ENCODE measurements around the gene TNRC6C. TPM values are rescaled to one million over a fixed set of nuclear protein-coding genes. Genes with fewer than 3 reads are reported as not detected.

TNRC6C gene
- total RNA-seq, 1 experiment from 2014 or later: 16.4 TPM

- DNase-seq (ENCODE audit: unreplicated experiment): no peak
- no peak for TF ChIP-seq CTCF (IDR thresholded peaks at IDR 0.05; ENCODE audit: unreplicated experiment)
- no TSS peak for BruUV-seq (replicated peaks)
- intact Hi-C loops (cut with micrococcal nuclease): loop anchor here (1.0 to 10.0 kb wide), 5 partner anchors 100 to 680 kb away; no protein-coding TSS in a partner anchor
- Mint-ChIP-seq H3K27ac (ENCODE audit: low read depth, unreplicated experiment) (no peak overlapping the region), H3K27me3 (ENCODE audit: insufficient read depth, unreplicated experiment) (no peaks in the 10 kb centered on the region), H3K4me3 (ENCODE audit: unreplicated experiment) (no peak overlapping the region), H3K36me3 (ENCODE audit: insufficient read depth, unreplicated experiment) (no peaks in the 10 kb centered on the region), H3K4me1 (ENCODE audit: insufficient read depth, unreplicated experiment) (peaks cover 6% of the 10 kb centered on the region), H3K9me3 (ENCODE audit: unreplicated experiment) (no peaks in the 10 kb centered on the region)
- CTCF ChIA-PET: interaction anchor here (0.5 to 9.2 kb wide), 24 partner anchors 10 to 685 kb away, joined by 3 to 123 read pairs (median 5); no protein-coding TSS in a partner anchor
- POLR2A ChIA-PET: no interaction called here
Measured at GRCh38 chr17:78014646-78015045, 56.1 kb downstream of the TNRC6C start.

GRCh38 chr17:78016852-78017251 lies 58.3 kb downstream of the TNRC6C start:
- Mint-ChIP-seq H3K27ac (ENCODE audit: low read depth, unreplicated experiment) (no peak overlapping the region), H3K27me3 (ENCODE audit: insufficient read depth, unreplicated experiment) (no peaks in the 10 kb centered on the region), H3K4me3 (ENCODE audit: unreplicated experiment) (no peak overlapping the region), H3K9me3 (ENCODE audit: unreplicated experiment) (no peaks in the 10 kb centered on the region), H3K36me3 (ENCODE audit: insufficient read depth, unreplicated experiment) (peaks cover 7% of the 10 kb centered on the region), H3K4me1 (ENCODE audit: insufficient read depth, unreplicated experiment) (peaks cover 11% of the 10 kb centered on the region)
- no TSS peak for BruUV-seq (replicated peaks)
- TF ChIP-seq CTCF (IDR thresholded peaks at IDR 0.05; ENCODE audit: unreplicated experiment): no peak
- ChIA-PET CTCF (interaction anchor here (0.5 to 9.2 kb wide), 10 partner anchors 13 to 1144 kb away, joined by 3 to 123 read pairs (median 3); no protein-coding TSS in a partner anchor), POLR2A (interaction anchor here (0.5 to 1.7 kb wide), 3 partner anchors 10 to 717 kb away, joined by 3 to 5 read pairs (median 3); no protein-coding TSS in a partner anchor)
- DNase-seq (ENCODE audit: unreplicated experiment): no peak
- intact Hi-C loops (cut with micrococcal nuclease): loop anchor here (10.0 kb wide), 1 partner anchor 682 kb away; no protein-coding TSS in a partner anchor

GRCh38 chr17:78019367-78019975 lies 61.0 kb downstream of the TNRC6C start:
- H3K27me3 Mint-ChIP-seq (ENCODE audit: insufficient read depth, unreplicated experiment): no peaks in the 10 kb centered on the region
- no peak overlapping the region for H3K4me3 Mint-ChIP-seq (ENCODE audit: unreplicated experiment)
- peak; percentile 32 for TF ChIP-seq CTCF (IDR thresholded peaks at IDR 0.05; ENCODE audit: unreplicated experiment)
- intact Hi-C loops (cut with micrococcal nuclease): loop anchor here (2.0 to 10.0 kb wide), 2 partner anchors 65 to 685 kb away; no protein-coding TSS in a partner anchor
- ChIA-PET CTCF (interaction anchor here (0.5 to 9.2 kb wide), 21 partner anchors 10 to 476 kb away, joined by 3 to 123 read pairs (median 4); no protein-coding TSS in a partner anchor), POLR2A (interaction anchor here (0.7 to 2.8 kb wide), 6 partner anchors 12 to 477 kb away, joined by 3 to 18 read pairs (median 4); partner anchors contain the start of gene TNRC6C)
- peaks cover 7% of the 10 kb centered on the region for H3K36me3 Mint-ChIP-seq (ENCODE audit: insufficient read depth, unreplicated experiment)
- DNase-seq (ENCODE audit: unreplicated experiment): peak; percentile 46
- H3K27ac Mint-ChIP-seq (ENCODE audit: low read depth, unreplicated experiment): no peak overlapping the region
- H3K4me1 Mint-ChIP-seq (ENCODE audit: insufficient read depth, unreplicated experiment): peaks cover 5% of the 10 kb centered on the region
- BruUV-seq (replicated peaks): no TSS peak
- no peaks in the 10 kb centered on the region for H3K9me3 Mint-ChIP-seq (ENCODE audit: unreplicated experiment)

GRCh38 chr17:78019976-78020716 lies 61.6 kb downstream of the TNRC6C start:
- Mint-ChIP-seq H3K4me3 (ENCODE audit: unreplicated experiment) (no peak overlapping the region), H3K36me3 (ENCODE audit: insufficient read depth, unreplicated experiment) (peaks cover 7% of the 10 kb centered on the region), H3K27me3 (ENCODE audit: insufficient read depth, unreplicated experiment) (no peaks in the 10 kb centered on the region), H3K9me3 (ENCODE audit: unreplicated experiment) (no peaks in the 10 kb centered on the region), H3K4me1 (ENCODE audit: insufficient read depth, unreplicated experiment) (peaks cover 5% of the 10 kb centered on the region), H3K27ac (ENCODE audit: low read depth, unreplicated experiment) (no peak overlapping the region)
- TF ChIP-seq CTCF (IDR thresholded peaks at IDR 0.05; ENCODE audit: unreplicated experiment): no peak
- no peak for DNase-seq (ENCODE audit: unreplicated experiment)
- ChIA-PET CTCF (interaction anchor here (0.5 to 9.2 kb wide), 14 partner anchors 11 to 477 kb away, joined by 3 to 123 read pairs (median 4); no protein-coding TSS in a partner anchor), POLR2A (interaction anchor here (0.6 to 2.8 kb wide), 6 partner anchors 12 to 89 kb away, joined by 3 to 18 read pairs (median 4); partner anchors contain the start of gene TNRC6C)
- BruUV-seq (replicated peaks): no TSS peak
- intact Hi-C loops (cut with micrococcal nuclease): loop anchor here (2.0 to 10.0 kb wide), 2 partner anchors 65 to 685 kb away; no protein-coding TSS in a partner anchor
